GM21576 (cell line): ENCODE data around the gene ZNF346.
"Not testable (repeated sequence)": the region's sequence is repeated elsewhere in the genome, so short reads cannot be mapped to it uniquely, and the experiment has no call there.

Experiments used
- ATAC-seq: cut with Tn5 transposase; IDR thresholded peaks from one replicate; pipeline ENCODE4 v1.9.1; 2021; ENCODE audit warnings: mild to moderate bottlenecking, moderate library complexity; ENCODE audit not compliant: unreplicated experiment

Gene ZNF346

DNA sequence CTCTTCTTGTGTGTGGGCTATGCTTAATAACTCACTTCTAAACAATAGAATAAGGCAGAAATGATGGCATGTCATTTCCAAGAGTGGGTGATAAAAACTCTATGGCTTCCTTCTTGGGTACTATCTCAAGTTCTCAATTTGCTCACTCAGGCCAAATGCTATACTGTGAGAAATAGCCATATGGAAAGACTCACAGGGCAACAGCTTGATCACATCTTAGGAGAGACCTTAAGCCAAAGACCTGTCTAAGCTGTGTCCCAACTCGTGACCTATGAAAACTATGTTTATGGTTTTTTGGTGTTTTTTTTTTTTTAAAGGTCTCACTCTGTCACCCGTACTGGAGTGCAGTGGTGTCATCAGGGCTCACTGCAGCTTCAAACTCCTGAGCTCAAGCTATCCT, 13.8 kb upstream of the ZNF346 start:
- ATAC-seq = no peak

DNA sequence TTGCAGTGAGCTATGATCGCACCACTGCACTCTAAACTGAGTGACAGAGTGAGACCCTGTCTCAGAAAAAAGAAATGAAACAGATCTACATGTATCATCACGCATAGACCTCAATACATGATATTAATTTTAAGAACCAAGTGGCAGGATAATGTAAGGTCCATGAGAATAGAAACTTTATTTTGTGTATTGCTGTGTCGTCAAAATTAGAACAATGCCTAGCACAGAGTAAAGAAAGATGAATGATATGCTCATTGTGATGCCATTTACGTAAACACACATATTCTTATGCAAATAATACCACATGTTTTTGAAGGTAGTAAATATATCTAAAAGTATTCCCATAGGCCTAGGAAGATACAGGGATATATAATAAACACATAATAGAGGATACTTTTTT, 12.3 kb upstream of the ZNF346 start:
- ATAC-seq = no peak

DNA sequence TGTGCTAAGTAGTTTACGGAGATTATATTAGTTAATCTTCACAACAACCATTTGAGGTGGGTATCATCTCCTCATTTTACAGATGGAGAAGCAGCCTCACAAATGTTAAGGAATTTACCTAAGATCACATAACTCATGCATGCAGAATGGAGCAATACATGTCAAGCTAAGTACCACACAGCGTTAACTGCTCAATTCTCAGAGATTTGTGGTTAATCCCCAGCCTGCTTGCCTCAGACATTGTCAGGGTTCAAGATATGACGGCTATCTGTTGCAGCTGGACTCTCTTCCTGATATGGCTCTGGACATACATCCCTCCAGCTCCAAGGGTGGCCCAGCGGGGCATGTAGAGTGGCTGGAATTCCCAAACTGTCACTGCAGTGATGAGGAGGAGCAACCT, 7.3 kb upstream of the ZNF346 start:
- ATAC-seq = no peak

DNA sequence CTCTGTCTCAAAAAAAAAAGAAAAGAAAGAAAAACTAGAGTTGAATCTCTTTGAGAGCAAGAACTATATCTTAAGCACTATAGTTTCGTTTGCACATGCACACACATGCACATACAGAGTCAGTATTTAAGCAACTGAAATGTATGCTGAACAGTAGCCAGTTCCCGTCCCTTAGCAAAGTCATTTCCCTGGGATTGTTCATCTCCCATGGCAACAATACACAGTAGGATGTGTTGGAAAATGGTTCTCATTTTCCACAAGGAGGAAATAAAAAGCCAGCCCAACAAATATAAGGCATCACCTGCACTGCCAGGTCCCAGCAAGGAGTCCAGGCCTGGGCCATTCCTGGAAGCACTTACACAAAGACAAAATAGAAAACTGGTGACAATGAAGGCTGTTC, 4.2 kb upstream of the ZNF346 start:
- ATAC-seq = no peak

DNA sequence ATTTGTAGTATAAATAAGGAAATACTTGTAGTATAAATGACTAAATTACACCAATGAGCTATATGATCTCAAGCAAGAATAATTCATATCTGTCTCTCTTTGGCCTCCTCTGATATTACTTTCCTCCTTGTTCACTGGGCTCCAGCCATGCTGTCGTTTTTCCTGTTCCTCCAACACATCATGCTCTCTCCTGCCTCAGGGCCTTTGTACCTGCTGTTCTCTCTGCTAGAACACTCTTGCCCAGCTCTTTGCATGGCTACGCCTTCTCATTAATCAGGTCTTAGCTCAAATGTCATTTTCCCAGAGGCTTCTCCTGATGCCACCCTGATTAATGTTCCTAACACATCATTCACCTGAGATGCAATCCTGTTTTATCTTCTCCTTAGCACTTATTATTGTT, 2.5 kb upstream of the ZNF346 start:
- no peak for ATAC-seq

DNA sequence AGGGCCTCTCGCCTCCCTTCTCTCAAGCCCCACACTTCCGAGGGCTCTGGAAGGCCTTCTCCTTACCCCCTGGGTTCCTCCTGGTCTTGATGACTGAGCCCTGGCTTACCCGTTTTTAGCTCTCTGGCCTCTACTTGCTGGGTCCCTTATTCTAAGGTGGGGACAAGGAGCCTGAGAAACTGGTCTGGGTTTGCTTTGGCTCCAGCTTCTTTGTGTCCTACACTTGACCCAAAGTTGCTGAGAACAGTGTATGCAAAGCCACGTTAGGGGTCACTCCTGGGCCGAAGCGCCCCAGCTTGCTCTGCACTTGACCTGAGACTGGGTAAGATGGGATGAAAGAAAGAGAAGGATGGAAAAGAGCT, 788 bp downstream of the ZNF346 start:
- ATAC-seq = no peak

DNA sequence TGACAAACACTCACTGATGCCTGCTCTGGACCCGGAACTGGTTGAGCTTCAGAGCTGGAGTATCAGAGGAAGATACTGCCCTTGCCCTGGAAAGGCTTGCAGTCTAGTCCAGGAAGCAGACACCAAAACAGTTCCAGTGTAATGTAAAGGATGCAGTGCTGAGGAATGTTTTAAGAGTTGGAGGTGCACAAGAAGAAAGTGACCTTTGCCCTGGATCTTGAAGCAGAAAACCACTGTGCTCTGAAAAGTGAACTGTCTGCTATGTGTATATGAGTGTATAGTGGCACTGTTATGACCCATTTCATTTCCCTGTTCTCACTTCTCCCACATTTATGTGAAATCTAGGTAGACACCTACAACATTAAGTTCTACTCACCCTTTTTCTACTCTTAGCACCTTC, 2.1 kb downstream of the ZNF346 start:
- ATAC-seq = no peak

DNA sequence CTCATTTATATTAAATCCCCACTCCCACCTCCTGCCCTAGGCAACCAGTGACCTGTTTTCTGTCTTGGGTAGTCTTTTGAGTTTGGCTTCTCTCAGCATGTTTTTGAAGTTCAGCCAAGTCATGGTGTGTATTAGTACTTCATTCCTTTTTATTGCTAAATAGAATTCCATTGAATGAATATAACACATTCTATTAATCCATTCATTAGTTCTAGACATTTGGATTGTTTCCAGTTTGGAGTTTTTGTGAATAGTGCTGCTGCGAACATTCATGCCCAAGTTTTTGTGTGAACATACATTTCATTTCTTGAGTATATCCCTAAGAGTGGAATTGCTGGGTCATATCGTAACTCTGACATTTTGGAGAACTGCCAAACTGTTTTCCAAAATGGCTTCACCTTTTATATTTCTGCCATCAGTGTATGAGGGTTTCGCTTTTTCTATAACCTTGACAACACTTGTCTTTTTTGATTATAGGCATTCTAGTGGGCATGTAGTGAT, 2.7 kb downstream of the ZNF346 start:
- ATAC-seq = no peak

DNA sequence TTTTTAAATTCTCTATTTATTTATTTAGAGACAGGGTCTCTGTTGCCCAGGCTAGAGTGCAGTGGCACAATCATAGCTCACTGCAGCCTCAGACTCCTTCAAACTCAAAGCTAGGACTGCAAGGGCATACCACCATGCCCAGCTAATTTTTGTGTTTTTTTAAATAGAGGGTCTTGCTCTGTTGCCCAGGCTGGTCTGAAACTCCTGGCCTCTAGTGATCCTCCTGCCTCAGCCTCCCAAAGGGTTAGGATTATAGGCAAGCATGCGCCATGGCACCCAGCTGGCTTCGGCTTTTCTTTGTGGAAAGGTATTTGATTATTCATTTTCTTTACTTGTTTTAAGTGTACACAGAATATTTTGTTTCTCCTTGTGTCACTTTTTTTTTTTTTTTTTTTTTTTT, 5.2 kb downstream of the ZNF346 start:
- ATAC-seq = no peak

DNA sequence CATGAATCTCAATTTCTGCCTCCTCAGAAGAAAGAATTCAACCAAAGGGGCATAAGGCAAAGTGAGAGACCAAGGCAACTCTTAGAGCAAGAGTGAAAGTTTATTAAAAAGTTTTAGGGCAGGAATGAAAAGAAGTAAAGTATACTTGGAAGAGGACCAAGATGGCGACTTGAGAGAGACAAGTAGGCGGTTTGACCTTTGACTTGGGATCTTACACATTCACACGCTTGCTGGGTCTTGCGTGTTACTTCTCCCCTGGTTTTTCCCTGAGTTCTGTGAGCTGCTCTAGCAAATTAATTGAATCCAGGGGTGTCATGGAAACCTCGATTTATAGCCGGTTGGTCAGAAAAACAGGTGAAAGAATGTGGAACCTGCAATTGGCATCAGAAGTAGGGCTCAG, 7.0 kb downstream of the ZNF346 start:
- ATAC-seq = no peak

DNA sequence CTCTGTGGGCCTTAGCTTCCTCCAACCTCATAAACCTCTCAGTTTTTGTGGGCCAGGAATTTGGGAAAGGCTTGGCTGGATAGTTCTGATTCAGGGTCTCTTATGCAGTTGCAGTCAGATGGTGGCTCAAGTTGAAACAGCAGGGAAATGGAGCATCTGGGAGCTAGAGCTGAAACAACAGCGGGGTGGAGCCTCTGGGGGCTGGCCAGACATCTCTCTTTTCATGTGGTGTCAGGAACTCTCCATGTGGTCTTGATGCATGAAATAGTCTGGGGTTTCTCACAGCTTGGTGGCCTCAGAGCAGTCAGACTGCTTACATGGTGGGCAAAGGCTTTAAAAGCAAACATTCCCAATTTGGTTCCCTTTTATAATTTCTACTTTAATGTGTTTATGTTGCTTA, 13.5 kb downstream of the ZNF346 start:
- no peak for ATAC-seq

DNA sequence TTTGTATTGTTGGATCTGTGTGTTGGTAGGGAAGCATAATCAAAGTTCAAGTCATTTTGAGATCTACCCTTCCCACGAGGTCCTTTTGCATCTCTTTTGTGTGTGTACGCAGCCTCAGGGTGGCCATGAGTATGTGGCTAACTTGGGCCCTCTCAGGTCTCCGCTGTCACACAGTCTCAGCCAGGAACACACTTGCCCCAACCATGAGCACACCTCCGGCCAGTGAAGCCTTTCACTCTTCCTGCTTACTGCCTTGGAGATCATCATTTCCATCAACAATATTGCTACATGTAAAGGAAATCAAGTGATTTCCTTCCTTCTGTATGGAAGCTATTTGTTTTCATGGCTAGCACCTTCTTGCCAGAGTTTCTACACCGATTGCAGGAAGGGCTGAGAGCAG, 13.9 kb downstream of the ZNF346 start:
- no peak for ATAC-seq

DNA sequence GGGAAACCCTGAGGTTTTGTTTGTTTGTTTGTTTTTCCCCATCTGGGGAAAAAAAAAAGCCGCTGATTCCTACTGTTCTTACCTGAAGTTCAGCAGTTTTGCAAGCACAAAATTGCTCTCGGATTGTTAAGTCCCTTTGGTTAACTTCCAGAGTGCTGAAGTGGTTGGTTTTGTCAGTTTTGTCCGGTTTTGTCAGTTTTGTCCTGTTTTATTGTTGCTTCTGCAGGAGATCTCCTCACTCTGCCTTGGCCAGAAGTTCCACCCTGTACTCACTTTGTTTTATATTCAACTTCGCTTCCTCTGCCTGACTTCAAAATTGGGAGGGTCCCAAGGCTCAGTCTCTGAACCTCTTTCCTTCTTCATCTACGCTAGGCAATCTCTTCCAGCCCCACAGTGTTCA, 14.4 kb downstream of the ZNF346 start:
- ATAC-seq = no peak

DNA sequence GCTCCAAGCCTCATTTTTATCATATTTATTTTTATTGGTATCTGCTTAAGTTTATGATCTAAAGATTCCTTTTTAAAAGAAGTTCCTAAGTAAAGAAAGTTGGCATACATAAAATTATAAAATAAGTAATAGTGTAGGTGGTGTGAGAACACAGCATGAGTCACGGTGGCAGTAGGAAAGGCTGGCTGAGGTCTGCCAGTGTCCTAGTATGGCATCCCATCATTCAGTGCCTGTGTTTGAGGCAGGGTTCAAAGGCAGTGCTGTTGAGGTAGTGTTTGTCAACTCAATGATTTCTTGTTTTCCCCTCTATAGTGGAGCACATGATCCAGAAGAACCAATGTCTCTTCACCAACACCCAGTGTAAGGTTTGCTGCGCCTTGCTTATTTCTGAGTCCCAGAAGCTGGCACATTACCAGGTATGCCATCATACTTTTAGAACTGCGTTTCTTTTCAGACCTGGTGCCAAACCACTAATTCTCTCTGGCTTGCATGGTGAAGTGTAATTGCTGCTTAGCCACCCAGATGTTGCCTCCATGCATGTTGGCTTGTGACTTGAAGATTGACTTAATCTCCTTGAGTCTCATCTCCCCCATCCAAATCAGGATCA, 18.4 kb downstream of the ZNF346 start:
- no peak for ATAC-seq

DNA sequence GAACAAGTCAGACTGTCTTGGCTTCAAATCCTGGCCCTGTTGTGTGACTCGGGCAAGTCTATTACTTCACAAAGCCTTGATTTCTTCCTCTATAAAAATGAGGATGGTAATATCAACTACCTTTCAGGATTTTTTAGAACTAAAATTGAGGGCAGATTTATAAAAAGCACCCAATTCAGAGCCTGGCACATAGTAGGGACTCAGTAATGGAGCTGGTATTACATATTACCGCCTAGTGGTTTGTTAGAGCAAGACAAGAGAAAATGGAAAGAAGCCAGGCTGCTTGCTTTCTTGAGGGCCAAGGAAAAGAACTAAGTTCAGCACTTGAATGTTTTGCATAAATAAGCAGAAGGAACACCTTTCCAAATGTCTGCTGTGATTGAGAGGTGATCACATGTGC, 19.4 kb downstream of the ZNF346 start:
- no peak for ATAC-seq

DNA sequence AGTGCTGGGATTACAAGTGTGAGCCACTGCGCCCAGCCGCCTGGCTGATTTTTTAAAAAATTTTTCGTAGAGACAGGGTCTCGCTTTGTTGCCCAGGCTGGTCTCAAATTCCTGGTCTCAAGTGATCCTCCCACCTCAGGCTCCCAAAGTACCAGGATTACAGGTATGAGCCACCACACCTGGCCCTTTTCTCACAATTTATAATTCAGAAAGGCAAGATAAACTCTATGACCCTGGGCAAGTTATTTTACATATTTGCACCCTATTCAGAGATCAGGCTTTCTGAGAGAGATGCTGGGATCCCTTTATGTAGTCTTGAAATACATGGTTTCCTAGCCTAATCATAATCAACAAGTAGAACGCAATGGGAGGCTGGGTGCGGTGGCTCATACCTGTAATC, 20.6 kb downstream of the ZNF346 start:
- ATAC-seq = no peak

DNA sequence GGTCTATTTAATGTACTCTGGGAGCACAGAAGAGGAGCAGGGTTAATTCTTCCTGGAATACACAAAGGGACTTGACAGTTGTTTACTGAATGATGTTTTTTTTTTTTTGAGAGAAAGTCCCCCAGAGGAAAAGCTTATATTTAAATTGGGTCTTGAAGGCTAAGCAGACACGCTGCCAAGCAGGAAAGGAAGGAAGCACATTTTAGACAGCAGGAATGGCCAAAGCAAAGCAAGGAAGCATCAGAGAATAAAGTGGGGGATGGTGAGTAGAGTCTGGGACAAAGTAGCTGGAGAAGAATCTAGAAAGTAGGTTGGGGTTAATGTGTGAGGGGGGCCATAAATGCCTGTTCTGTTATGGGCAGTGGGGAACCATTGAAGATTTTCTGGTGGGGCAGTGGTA, 21.5 kb downstream of the ZNF346 start:
- ATAC-seq = no peak

DNA sequence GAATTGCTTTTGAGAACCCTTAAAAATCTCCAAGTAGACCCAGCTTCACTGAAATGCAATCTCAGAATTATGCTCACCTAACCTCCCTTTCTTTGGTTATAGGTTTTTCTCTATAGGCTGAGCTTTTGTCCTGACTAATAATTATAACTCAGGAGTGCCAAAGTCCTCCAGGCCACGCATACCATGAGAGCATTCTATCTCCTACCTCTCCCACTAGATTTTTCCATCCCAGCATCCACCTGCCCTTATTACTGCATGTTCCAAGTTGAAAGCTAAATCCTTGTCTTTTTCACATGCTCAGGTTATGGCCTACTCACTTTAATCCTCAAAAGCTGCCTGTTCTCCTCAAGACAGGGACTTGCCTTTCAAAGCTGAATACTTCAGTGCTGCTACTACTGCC, 22.1 kb downstream of the ZNF346 start:
- ATAC-seq = no peak

DNA sequence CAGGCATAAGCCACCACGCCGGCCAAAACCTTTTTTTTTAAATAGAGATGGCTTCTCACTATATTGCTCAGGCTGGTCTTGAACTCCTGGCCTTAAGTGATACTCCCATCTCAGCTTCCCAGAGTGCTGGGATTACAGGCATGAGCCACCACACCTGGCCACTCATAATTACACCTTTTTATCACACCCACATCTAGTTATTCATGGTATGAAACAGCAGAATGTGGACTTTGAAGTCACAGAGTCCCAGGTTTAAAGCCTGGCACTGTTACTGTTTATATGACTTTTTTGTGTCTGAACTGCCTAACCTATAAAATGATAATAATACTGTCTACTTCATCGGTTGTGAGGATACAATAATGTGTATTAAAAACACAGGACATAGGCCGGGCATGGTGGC, 23.1 kb downstream of the ZNF346 start:
- no peak for ATAC-seq

DNA sequence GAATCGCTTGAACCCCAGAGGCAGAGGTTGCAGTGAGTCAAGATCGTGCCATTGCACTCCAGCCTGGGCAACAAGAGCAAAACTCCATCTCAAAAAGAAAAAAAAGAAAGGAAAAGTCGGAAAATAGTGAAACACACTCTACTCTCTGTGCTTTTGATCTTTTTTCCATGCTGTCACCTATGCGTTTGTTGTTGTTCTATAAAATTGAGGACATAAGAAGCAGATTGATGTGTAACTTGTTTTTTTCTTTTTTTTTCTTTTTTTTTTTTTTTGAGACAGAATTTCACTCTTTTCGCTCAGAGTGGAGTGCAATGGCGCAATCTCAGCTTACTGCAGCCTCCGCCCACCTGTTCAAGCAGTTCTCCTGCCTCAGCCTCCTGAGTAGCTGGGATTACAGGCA, 26.0 kb downstream of the ZNF346 start:
- not testable (repeated sequence) for ATAC-seq

DNA sequence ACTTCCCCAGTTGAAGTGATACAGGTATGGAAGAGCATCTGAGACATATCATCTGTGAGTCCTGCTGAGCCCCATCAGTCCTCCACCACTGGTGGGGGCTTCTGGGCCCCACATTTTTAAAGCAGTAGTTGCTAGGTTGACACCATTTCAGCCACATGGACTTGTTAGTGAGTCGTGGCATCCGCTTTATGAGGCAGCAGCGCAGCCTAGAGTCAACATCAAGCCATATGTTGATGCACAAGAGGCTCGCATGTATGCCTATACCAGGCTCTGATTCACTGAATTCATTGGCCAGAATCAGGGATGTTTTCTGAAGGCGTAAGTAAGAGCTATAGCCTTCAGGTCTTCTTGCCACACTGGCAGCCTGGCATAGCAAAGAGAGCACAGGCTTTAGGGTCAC, 26.8 kb downstream of the ZNF346 start:
- ATAC-seq = no peak

DNA sequence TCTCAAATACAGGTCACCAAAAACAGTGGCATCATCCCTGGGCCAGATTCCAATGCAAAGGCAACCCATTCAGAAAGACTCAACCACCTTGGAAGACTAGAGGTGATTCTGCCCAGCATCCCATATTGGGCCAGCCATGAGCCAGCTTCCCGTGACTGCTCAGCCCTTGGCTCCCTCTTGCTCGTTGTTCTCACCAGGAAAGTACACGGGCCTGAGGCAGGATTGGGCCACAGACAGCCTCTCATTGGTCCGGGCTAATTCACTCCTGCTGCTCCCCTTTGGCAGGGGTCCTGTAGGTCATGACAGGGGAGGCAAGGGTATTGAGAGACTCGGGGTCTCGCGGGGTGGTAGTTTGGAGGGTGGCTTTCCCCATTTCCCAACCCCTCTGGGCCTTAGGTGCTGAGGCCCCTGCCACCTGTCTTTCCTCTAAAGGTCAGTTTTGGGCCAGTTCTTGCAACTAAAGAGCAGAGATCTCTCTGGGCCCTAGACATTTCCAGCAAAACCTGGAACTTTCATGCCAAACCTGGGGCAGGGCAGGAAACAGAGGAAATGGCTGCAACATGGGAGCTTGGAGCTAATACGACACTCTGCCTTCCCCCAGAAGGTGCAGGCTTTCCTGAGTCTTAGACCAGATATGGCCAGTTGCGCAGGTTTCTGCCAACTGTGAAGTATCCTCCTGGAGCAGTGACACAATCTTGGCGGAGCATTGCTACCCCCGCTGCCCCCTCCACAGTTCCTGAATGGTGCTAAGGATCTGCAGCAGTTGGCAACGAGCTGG, 42.2 kb downstream of the ZNF346 start:
- no peak for ATAC-seq

DNA sequence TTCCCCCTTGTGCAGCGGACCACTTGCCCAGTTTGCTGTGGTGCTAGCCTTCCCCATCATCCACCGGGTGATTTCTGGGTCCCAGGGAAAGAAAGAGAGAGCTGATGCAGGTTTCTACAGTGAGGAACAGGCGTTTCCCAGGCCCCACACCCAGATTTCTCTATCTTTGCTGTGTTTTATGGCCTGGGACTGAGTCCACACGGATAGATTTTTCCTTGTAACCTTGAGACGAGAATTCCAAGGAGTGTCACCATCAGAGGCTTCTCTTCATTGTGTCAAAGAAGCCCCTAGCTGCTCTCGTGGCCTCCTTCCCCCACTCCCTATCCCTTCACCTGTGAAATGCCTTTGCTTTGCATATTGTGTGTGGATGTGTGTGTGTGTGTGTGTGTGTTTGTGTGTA, 43.0 kb downstream of the ZNF346 start:
- ATAC-seq = no peak
